CD4-positive, alpha-beta memory T cell (primary cell): ENCODE measurements around the gene SPAG8. TPM values are rescaled to one million over a fixed set of nuclear protein-coding genes. Genes with fewer than 3 reads are reported as not detected.
A peak's percentile ranks its signal among the peaks of the same experiment; 100 is the strongest.

ENCODE experiments used
- CTCF ChIA-PET: fragments of 350-600 bp; sonication (Branson Sonifier 250); formaldehyde crosslinking; loops from one replicate; lab custom pipeline; 2021; ENCODE audit warnings: inconsistent platforms; ENCODE audit not compliant: partially characterized antibody; lab: Charles Lee
- POLR2A ChIA-PET: fragments of 350-600 bp; sonication (Branson Sonifier 250); formaldehyde crosslinking; loops from one replicate; lab custom pipeline; 2021; ENCODE audit not compliant: partially characterized antibody; lab: Charles Lee
- DNase-seq, 5 donors: peaks; one replicate each; pipeline versions ENCODE4 v3.0.0 to v3.0.0-alpha.2; 2020 to 2022; ENCODE audit warnings: mixed read lengths in 1 of 5
- H3K27ac ChIP-seq: one replicate; pipeline ENCODE4 v1.7.0; 2013; ENCODE audit warnings: low read depth, low read length
- H3K27me3 ChIP-seq: 2 replicates; pipeline ENCODE4 v1.7.0; 2013; ENCODE audit warnings: mild to moderate bottlenecking, low read length, moderate library complexity; ENCODE audit not compliant: insufficient read depth
- H3K36me3 ChIP-seq: 2 replicates; pipeline ENCODE4 v1.7.0; 2013; ENCODE audit warnings: mild to moderate bottlenecking, low read length, moderate library complexity; ENCODE audit not compliant: insufficient read depth
- H3K4me1 ChIP-seq: 2 replicates; pipeline ENCODE4 v1.7.0; 2013; ENCODE audit warnings: mild to moderate bottlenecking, low read length, moderate library complexity; ENCODE audit not compliant: insufficient read depth
- H3K4me3 ChIP-seq, 2 donors: one replicate each; pipeline ENCODE4 v1.7.0; 2013; ENCODE audit warnings: low read length in 2 of 2, mild to moderate bottlenecking in 1 of 2
- H3K9me3 ChIP-seq, 2 donors: one replicate each; pipeline ENCODE4 v1.7.0; 2013; ENCODE audit warnings: low read length in 2 of 2, control low read depth in 1 of 2; ENCODE audit not compliant: control insufficient read depth in 1 of 2
- H3K27ac Mint-ChIP-seq, 7 donors: one replicate each; pipeline ENCODE4 v1.8.0; 2020 to 2021; ENCODE audit warnings: mixed read lengths in 7 of 7, mild to moderate bottlenecking in 6 of 7, inconsistent platforms in 3 of 7, moderate library complexity in 3 of 7
- H3K27me3 Mint-ChIP-seq, 2 donors: one replicate each; pipeline ENCODE4 v1.8.0; 2020 to 2021; ENCODE audit warnings: mixed read lengths in 2 of 2
- H3K36me3 Mint-ChIP-seq, 2 donors: one replicate each; pipeline ENCODE4 v1.8.0; 2020 to 2021; ENCODE audit warnings: mixed read lengths in 2 of 2, inconsistent platforms in 1 of 2, mild to moderate bottlenecking in 1 of 2
- H3K4me1 Mint-ChIP-seq, 4 donors: one replicate each; pipeline ENCODE4 v1.8.0; 2020 to 2021; ENCODE audit warnings: mixed read lengths in 4 of 4, mild to moderate bottlenecking in 1 of 4
- H3K4me3 Mint-ChIP-seq, 8 donors: one replicate each; pipeline ENCODE4 v1.8.0; 2020 to 2021; ENCODE audit warnings: mixed read lengths in 8 of 8, mild to moderate bottlenecking in 7 of 8, moderate library complexity in 6 of 8, inconsistent platforms in 3 of 8
- H3K9me3 Mint-ChIP-seq, 8 donors: one replicate each; pipeline ENCODE4 v1.8.0; 2020 to 2021; ENCODE audit warnings: mixed read lengths in 8 of 8, mild to moderate bottlenecking in 5 of 8, inconsistent platforms in 3 of 8, moderate library complexity in 1 of 8
- intact Hi-C: fragments of 100-400 bp; cut with micrococcal nuclease; formaldehyde crosslinking; loops from one replicate; pipeline ENCODE4 v1.15.1; 2023
- polyA plus RNA-seq, 2 donors: library from polyadenylated mRNA; unstranded; fragments of 300-500 nt; fragmentation: Illumina TruSeq; gene quantifications; one replicate each; pipeline ENCODE4 v1.2.3, GENCODE V29; 2021
- total RNA-seq, 2 experiments: library from RNA; stranded (reverse); gene quantifications; one replicate each; pipeline ENCODE4 v1.2.3, GENCODE V29; 2021

The SPAG8 gene
- total and polyA plus RNA-seq, 4 experiments from 2014 or later, result 1.0 to 5.7 (median 3.7) TPM

DNA sequence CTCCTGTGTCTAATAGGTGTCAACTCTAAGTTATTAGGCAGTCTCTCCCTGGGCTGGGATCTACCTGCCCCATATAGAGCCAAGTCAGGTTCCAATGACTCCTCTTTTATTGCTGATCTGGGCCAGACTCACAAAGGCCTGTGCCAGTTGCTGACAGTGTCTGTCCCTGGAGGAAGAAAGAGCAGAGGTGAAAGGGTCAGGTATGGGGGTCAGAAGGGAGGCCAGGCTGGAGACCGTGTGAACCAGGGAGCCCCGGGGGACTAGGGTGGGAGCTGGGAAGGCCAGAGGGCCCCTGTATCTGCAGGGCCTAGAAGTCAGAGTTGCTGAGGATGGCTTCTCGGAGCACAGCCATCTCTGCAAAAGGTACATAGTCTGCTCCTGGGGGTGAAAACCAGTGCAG lies 6.3 kb upstream of the SPAG8 start:
- Mint-ChIP-seq H3K27me3 (no peaks in the 10 kb centered on the region), H3K4me1 (peaks cover 8 to 22% (median 14%) of the 10 kb centered on the region in 4 donors), H3K9me3 (peaks cover 0 to 3% (median 0%) of the 10 kb centered on the region in 8 donors), H3K4me3 (peak overlapping the region in 2 of 8 donors; percentile 2 to 6), H3K27ac (peak overlapping the region in 1 of 7 donors; percentile 7), H3K36me3 (peaks cover 0 to 9% of the 10 kb centered on the region in 2 donors)
- Histone ChIP-seq H3K36me3 (no peaks in the 10 kb centered on the region), H3K27ac (no peak overlapping the region), H3K4me3 (no peak overlapping the region), H3K27me3 (no peaks in the 10 kb centered on the region), H3K9me3 (no peaks in the 10 kb centered on the region), H3K4me1 (peaks cover 11% of the 10 kb centered on the region)
- POLR2A ChIA-PET, result no interaction called here
- CTCF ChIA-PET, result interaction anchor here (1.5 kb wide), 1 partner anchor 8 kb away, joined by 3 read pairs; no protein-coding TSS in a partner anchor
- intact Hi-C loops, result loop anchor here (10.0 kb wide), 3 partner anchors 586 to 1154 kb away; partner anchors contain the start of genes CCL27, FANCG, RNF38 and VCP
- no peak for DNase-seq

DNA sequence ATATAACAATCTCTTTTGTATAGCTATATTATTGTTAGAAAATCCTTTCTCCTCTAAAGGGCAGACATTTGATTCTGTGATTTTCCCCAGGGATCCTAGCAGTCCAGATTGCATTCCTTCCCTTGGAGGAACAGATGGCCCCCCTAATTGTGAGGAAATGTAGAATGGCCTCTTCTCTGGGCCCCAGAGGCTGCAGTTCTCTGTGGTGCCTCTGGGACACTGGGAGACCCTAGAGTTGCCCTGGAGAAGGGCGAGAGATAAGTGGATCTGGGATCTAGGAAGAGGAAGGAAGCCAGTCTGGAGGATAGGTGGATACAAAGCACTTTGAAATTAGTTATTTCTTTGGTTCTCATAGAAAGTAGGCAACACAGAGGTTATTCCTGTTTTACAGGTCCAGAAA lies 4.6 kb upstream of the SPAG8 start:
- Histone ChIP-seq H3K9me3 (no peaks in the 10 kb centered on the region), H3K4me3 (no peak overlapping the region), H3K27me3 (no peaks in the 10 kb centered on the region), H3K27ac (no peak overlapping the region), H3K4me1 (peaks cover 25% of the 10 kb centered on the region), H3K36me3 (no peaks in the 10 kb centered on the region)
- H3K4me1 Mint-ChIP-seq, result peaks cover 19 to 37% (median 28%) of the 10 kb centered on the region in 4 donors
- no peaks in the 10 kb centered on the region for H3K27me3 Mint-ChIP-seq
- H3K36me3 Mint-ChIP-seq, result peaks cover 0 to 16% of the 10 kb centered on the region in 2 donors
- H3K27ac Mint-ChIP-seq, result peak overlapping the region in 3 of 7 donors; percentile 0 to 91 (median 26)
- H3K9me3 Mint-ChIP-seq, result peaks cover 0 to 3% (median 0%) of the 10 kb centered on the region in 8 donors
- DNase-seq, result no peak
- H3K4me3 Mint-ChIP-seq, result peak overlapping the region in 1 of 8 donors; percentile 36
- intact Hi-C loops, result loop anchor here (10.0 kb wide), 3 partner anchors 588 to 1152 kb away; partner anchors contain the start of genes CCL27, FANCG, RNF38 and VCP
- ChIA-PET CTCF (interaction anchor here (0.8 kb wide), 1 partner anchor 8 kb away, joined by 3 read pairs; no protein-coding TSS in a partner anchor), POLR2A (interaction anchor here (1.4 kb wide), 1 partner anchor 8 kb away, joined by 3 read pairs; no protein-coding TSS in a partner anchor)

DNA sequence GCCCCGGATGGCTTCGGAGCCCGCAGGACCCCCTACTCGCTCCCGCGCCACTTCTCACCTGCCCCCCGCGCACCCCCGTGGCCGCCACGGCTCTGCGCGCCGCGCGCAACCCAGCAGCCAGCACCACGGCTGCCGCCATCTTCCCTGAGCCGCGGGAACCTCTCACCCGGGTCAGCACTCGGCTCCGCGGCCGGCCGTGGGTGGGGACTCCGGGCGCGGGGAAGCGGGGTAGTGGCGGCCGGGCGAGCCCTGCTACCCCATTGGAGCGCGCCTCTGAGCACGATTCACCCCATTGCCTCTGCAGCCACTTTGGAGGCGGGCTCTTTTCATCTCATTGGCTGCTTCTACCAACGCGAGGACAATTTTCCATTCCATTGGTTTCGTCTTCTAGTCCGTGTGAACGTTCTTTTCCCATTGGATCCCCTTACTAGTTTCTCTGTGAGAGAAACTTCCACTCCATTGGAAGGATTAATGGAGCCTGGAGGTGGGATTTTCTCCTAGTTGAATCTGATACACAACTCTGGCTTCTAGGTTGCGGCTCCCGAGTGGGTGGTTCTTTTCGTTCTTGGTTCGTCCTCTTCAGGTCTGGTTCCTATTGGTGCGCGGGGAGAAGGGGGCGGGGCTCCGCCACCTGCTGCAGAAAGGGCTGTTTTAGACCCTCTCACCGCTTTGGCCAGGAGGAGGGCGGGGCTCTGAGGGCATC lies 2.9 kb upstream of the SPAG8 start, which contains the start of gene HINT2:
Gene HINT2 (minus strand): TSS at position 202 of the 703 bp plus-strand sequence. CDS start 63 bp downstream, at position 139.
- Histone ChIP-seq H3K4me3 (peak within 1 kb of the TSS; percentile 95 to 100), H3K4me1 (peaks cover 34% of the 10 kb centered on the region), H3K27me3 (no peaks in the 10 kb centered on the region), H3K27ac (peak within 1 kb of the TSS; percentile 70), H3K9me3 (no peaks in the 10 kb centered on the region), H3K36me3 (no peaks in the 10 kb centered on the region)
- Mint-ChIP-seq H3K27me3 (no peaks in the 10 kb centered on the region), H3K4me1 (peaks cover 20 to 50% (median 36%) of the 10 kb centered on the region in 4 donors), H3K36me3 (peaks cover 0 to 17% of the 10 kb centered on the region in 2 donors), H3K27ac (peak within 1 kb of the TSS; percentile 91 to 98 (median 96)), H3K9me3 (peaks cover 0 to 3% (median 0%) of the 10 kb centered on the region in 8 donors), H3K4me3 (peak within 1 kb of the TSS; percentile 89 to 98 (median 95))
- ChIA-PET POLR2A (interaction anchor here (0.9 to 4.9 kb wide), 13 partner anchors 10 to 700 kb away, joined by 3 to 47 read pairs (median 5); partner anchors contain the start of genes ATOSB, CCDC107, CREB3 and FAM221B), CTCF (interaction anchor here (0.8 to 5.6 kb wide), 8 partner anchors 9 to 157 kb away, joined by 3 to 58 read pairs (median 4); partner anchors contain the start of genes CCDC107, FAM221B, RMRP and TLN1)
- peak; percentile 96 to 99 (median 98) for DNase-seq
- intact Hi-C loops, result loop anchor here (1.0 to 10.0 kb wide), 8 partner anchors 14 to 1150 kb away; partner anchors contain the start of genes CCL27, FANCG, RNF38 and TMEM8B

DNA sequence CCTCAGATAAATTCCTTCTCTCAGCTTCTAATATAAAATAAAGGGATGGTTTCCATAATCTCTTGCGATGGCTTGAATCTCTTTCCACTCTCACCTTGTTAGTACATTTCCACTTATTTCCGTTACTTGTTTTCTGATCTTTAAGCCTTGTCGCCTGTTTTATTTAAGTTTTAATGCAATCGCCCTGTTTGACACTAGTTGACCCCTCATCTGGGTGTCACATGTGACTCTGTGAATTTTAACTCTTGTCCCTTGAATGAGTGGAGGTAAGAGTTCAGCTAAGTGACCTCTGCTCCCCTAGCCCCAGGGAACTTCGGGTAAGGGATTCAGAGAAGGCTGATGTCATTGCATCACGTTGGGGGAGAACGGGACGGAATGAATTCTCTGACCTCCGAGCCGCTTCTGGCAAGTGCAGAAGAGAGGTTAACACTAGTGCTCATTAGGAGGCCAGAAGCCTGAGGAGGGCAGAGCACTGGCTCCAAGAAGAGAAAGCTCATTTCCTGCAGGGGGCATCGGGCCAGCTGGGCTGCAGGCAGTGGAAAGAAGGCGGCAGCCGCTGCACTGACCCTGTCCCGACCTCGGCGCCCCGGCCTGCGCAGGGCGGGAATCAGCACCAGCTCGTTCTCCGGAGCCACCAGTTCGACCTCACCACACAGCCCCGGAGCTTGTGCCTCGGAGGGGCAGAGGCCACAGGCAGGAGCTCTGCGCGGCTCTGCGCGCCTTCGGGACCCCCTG lies 2.2 kb upstream of the SPAG8 start:
- Histone ChIP-seq H3K27ac (peak overlapping the region; percentile 70), H3K4me3 (peak overlapping the region; percentile 95 to 100), H3K27me3 (no peaks in the 10 kb centered on the region), H3K4me1 (peaks cover 34% of the 10 kb centered on the region), H3K9me3 (no peaks in the 10 kb centered on the region), H3K36me3 (no peaks in the 10 kb centered on the region)
- Mint-ChIP-seq H3K4me3 (peak overlapping the region; percentile 85 to 98 (median 91)), H3K4me1 (peaks cover 20 to 50% (median 36%) of the 10 kb centered on the region in 4 donors), H3K27ac (peak overlapping the region; percentile 69 to 92 (median 89)), H3K27me3 (no peaks in the 10 kb centered on the region), H3K36me3 (peaks cover 0 to 18% of the 10 kb centered on the region in 2 donors), H3K9me3 (peaks cover 0 to 3% (median 0%) of the 10 kb centered on the region in 8 donors)
- CTCF ChIA-PET, result interaction anchor here (0.8 to 5.6 kb wide), 7 partner anchors 9 to 156 kb away, joined by 3 to 58 read pairs (median 4); partner anchors contain the start of genes CCDC107, FAM221B, RMRP and TLN1
- POLR2A ChIA-PET, result interaction anchor here (0.9 to 4.9 kb wide), 14 partner anchors 12 to 699 kb away, joined by 3 to 47 read pairs (median 5); partner anchors contain the start of genes ATOSB, CCDC107, CREB3 and FAM221B
- peak in 1 of 5 donors; percentile 23 for DNase-seq
- intact Hi-C loops, result loop anchor here (5.0 to 10.0 kb wide), 4 partner anchors 68 to 1149 kb away; partner anchors contain the start of genes CCL27, FANCG, RNF38 and VCP

DNA sequence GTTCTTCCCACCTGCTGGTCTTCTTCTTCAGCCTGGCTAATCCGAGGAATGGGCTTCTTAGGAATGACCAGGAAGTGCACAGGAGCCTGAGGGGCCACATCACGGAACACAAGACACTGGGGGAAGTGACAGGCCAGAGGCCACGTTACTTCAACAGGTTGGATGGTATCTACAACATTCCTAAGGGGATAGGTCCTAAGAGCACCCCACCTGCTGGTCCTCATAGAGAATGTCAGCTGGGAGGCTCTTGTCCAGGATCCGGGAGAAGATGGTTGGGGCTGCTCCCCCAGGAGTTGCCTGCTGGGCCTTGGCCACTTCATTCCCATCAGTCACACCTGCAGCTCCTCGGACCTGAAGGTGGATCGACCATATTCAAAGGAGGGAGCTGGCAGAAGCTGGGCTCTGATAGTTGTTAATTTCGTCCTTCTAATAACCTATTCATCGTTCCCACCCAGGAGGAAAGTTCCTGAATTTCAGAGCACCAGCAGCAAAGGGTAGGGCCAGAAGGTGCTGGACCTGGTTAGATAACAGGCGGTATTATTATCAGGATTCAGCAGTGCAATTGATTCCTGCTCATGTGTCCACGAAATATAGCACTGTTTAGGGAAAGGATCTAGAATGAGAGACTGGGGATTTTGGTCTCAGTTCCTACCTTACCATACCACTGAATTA lies 1.5 kb upstream of the SPAG8 start:
- no peak for DNase-seq
- Histone ChIP-seq H3K9me3 (no peaks in the 10 kb centered on the region), H3K27me3 (no peaks in the 10 kb centered on the region), H3K36me3 (no peaks in the 10 kb centered on the region), H3K4me3 (no peak overlapping the region), H3K4me1 (peaks cover 34% of the 10 kb centered on the region), H3K27ac (peak overlapping the region; percentile 70)
- ChIA-PET CTCF (interaction anchor here (1.3 to 5.6 kb wide), 7 partner anchors 7 to 166 kb away, joined by 3 to 58 read pairs (median 6); partner anchors contain the start of genes CCDC107, FAM221B, RMRP and TMEM8B), POLR2A (interaction anchor here (0.5 to 4.9 kb wide), 13 partner anchors 12 to 698 kb away, joined by 3 to 47 read pairs (median 7); partner anchors contain the start of genes ATOSB, CCDC107, CREB3 and FAM221B)
- H3K9me3 Mint-ChIP-seq, result peaks cover 0 to 3% (median 0%) of the 10 kb centered on the region in 8 donors
- H3K27ac Mint-ChIP-seq, result peak overlapping the region in 3 of 7 donors; percentile 71 to 91 (median 91)
- H3K27me3 Mint-ChIP-seq, result no peaks in the 10 kb centered on the region
- peak overlapping the region in 7 of 8 donors; percentile 59 to 97 (median 89) for H3K4me3 Mint-ChIP-seq
- intact Hi-C loops, result loop anchor here (5.0 to 10.0 kb wide), 4 partner anchors 69 to 1149 kb away; partner anchors contain the start of genes CCL27, FANCG, RNF38 and VCP
- peaks cover 20 to 50% (median 36%) of the 10 kb centered on the region in 4 donors for H3K4me1 Mint-ChIP-seq
- H3K36me3 Mint-ChIP-seq, result peaks cover 0 to 25% of the 10 kb centered on the region in 2 donors
